Esophagus muscularis mucosa (tissue), 3 donors: ENCODE measurements around the gene FREM3.

ENCODE experiments used
- POLR2A ChIP-seq: fragments of 450-650 bp; IDR thresholded peaks from one replicate; pipeline ENCODE4 v1.6.1; 2017; ENCODE audit warnings: antibody characterized with exemption, moderate library complexity, mild to moderate bottlenecking, low read depth
- POLR2AphosphoS5 ChIP-seq, 2 donors: sonication (generic); formaldehyde crosslinking; IDR thresholded peaks; one replicate each; pipeline ENCODE4 v1.6.1; 2017; ENCODE audit warnings: antibody characterized with exemption in 2 of 2
- TF ChIP-seq, protein P1 (sequence below), 3 experiments: fragments of 200-600 bp in 2 of 3; fragments of 450-650 bp in 1 of 3; sonication (generic) in 2 of 3; IDR thresholded peaks; one replicate each; pipeline ENCODE4 v1.5.1; 2017 to 2019; ENCODE audit warnings: antibody characterized with exemption in 3 of 3, mild to moderate bottlenecking in 2 of 3, moderate library complexity in 1 of 3

DNA sequence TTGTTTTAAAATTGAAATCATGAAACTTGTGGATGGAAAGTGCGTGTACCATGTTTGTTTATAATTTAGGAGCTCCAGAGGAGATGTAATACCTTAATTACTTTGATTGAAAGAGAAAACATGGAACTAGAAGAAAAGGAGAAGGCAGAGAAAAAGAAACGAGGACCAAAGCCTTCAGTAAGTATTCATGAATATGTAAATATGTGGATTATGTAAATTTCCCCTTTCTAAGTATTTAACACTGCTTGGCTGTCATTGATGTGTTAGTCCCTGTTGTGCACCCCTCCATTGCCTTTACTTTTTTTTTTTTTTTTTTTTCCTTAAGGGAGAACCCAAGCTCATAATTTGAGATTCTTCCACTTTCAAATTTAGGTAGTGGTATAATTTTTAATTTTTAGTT, 150.5 kb downstream of the FREM3 start:
- TF ChIP-seq, protein P1, sequence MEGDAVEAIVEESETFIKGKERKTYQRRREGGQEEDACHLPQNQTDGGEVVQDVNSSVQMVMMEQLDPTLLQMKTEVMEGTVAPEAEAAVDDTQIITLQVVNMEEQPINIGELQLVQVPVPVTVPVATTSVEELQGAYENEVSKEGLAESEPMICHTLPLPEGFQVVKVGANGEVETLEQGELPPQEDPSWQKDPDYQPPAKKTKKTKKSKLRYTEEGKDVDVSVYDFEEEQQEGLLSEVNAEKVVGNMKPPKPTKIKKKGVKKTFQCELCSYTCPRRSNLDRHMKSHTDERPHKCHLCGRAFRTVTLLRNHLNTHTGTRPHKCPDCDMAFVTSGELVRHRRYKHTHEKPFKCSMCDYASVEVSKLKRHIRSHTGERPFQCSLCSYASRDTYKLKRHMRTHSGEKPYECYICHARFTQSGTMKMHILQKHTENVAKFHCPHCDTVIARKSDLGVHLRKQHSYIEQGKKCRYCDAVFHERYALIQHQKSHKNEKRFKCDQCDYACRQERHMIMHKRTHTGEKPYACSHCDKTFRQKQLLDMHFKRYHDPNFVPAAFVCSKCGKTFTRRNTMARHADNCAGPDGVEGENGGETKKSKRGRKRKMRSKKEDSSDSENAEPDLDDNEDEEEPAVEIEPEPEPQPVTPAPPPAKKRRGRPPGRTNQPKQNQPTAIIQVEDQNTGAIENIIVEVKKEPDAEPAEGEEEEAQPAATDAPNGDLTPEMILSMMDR (IDR thresholded peaks at IDR 0.05): no peak
- no peak for TF ChIP-seq POLR2AphosphoS5 (IDR thresholded peaks at IDR 0.05)
- TF ChIP-seq POLR2A: no peak
